PFSK-1 (cell line): ENCODE results near the gene ATF6.

Experiments
- FOXP2 ChIP-seq: optimal IDR thresholded peaks from 2 replicates; pipeline ENCODE3; 2011; ENCODE audit warnings: borderline replicate concordance, control low read depth, inconsistent platforms; ENCODE audit not compliant: insufficient read depth; ENCODE audit errors: extremely low read length, extremely low read depth
- POLR2AphosphoS5 ChIP-seq: IDR thresholded peaks from 2 replicates; pipeline ENCODE4 v1.6.1; 2012; ENCODE audit warnings: low read depth, mild to moderate bottlenecking, control low read depth, low read length, moderate library complexity
- REST ChIP-seq, 2 experiments: IDR thresholded peaks; 2 replicates each; pipeline versions ENCODE4 v1.6.1 to v1.8.0; 2011 to 2012; ENCODE audit warnings: low read depth in 2 of 2, low read length in 2 of 2, control low read depth in 1 of 2, inconsistent platforms in 1 of 2, mild to moderate bottlenecking in 1 of 2, moderate library complexity in 1 of 2; ENCODE audit not compliant: insufficient read depth in 1 of 2
- SIN3A ChIP-seq: IDR thresholded peaks from 2 replicates; pipeline ENCODE4 v1.6.1; 2012; ENCODE audit warnings: mild to moderate bottlenecking, low read length, moderate library complexity, borderline replicate concordance; ENCODE audit not compliant: insufficient read depth
- TAF1 ChIP-seq: IDR thresholded peaks from 2 replicates; pipeline ENCODE4 v1.6.1; 2012; ENCODE audit warnings: low read length, control low read depth, borderline replicate concordance; ENCODE audit not compliant: insufficient read depth

Gene ATF6

DNA sequence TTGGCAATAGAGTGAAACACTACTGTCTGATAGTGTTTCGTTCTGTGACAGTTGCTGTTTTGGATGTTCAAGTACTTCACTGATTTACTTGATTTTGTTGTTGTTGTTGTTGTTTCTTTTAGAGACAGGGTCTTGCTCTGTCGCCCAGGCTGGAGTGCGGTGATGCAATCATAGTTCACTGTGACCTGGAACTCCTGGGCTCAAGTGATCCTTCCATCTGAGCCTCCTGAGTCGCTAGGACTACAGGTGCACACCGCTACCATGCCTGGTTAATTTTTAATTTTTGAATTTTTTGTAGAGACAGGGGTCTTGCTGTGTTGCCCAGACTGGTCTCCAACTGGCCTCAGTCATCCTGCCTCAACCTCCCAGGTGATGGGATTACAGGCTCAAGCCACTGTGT lies 2.3 kb downstream of the ATF6 start:
- TF ChIP-seq SIN3A (no peak), POLR2AphosphoS5 (no peak), REST (IDR thresholded peaks at IDR 0.05; ENCODE audit: insufficient read depth in 1 of 2, low read depth in 2 of 2, low read length in 2 of 2) (no peak), FOXP2 (no peak), TAF1 (no peak)

- TF ChIP-seq TAF1, result no peak
Measured at GRCh38 chr1:161768986-161769672, 3.0 kb downstream of the ATF6 start.

- TF ChIP-seq POLR2AphosphoS5, result no peak
- TF ChIP-seq SIN3A, result no peak
- no peak for TF ChIP-seq FOXP2
- TF ChIP-seq TAF1, result no peak
- no peak for TF ChIP-seq REST (IDR thresholded peaks at IDR 0.05; ENCODE audit: insufficient read depth in 1 of 2, low read depth in 2 of 2, low read length in 2 of 2)
Measured at GRCh38 chr1:161770250-161770649, 4.1 kb downstream of the ATF6 start.

- TF ChIP-seq TAF1, result no peak
- TF ChIP-seq FOXP2, result no peak
- no peak for TF ChIP-seq POLR2AphosphoS5
- TF ChIP-seq REST (IDR thresholded peaks at IDR 0.05; ENCODE audit: insufficient read depth in 1 of 2, low read depth in 2 of 2, low read length in 2 of 2), result no peak
- no peak for TF ChIP-seq SIN3A
Measured at GRCh38 chr1:161771161-161771560, 5.0 kb downstream of the ATF6 start.

DNA sequence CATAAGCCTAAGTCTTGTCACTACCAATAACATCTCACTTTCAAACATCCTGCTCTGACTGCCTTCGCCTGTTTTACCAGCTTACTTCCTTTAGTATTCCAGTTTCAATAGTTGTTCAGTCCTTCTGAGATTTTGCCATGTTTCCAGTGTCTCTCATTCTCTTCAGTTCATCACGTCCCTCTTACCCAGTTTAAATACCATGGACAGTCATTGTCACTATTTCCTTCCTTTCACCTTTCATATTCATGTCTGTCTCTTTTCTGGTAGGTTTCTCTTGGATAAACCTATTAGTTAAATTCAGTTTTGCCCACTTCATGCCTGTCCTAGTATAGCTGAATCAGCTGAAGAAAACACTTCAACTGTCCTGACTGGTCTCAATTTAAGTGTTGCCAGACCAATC lies 5.9 kb downstream of the ATF6 start:
- no peak for TF ChIP-seq SIN3A
- TF ChIP-seq REST (IDR thresholded peaks at IDR 0.05; ENCODE audit: insufficient read depth in 1 of 2, low read depth in 2 of 2, low read length in 2 of 2), result 0 out of 4 replicates have a peak, but pooled peaks of 1 of the 2 experiments have one; percentile 18
